Left renal pelvis (tissue), 4 donors: ENCODE data around the gene CRHR2. TPM values are rescaled to one million over a fixed set of nuclear protein-coding genes. Genes with fewer than 3 reads are reported as not detected.

ENCODE experiments used
- DNase-seq, 4 donors: peaks; one replicate each; pipeline ENCODE4 v3.0.0-alpha.2; 2013; ENCODE audit warnings: low read depth in 4 of 4, low spot score in 3 of 4
- polyA plus RNA-seq, 4 donors: library from polyadenylated mRNA; unstranded; fragments of 120-200 nt; gene quantifications; one replicate each; pipeline ENCODE4 v1.2.1, GENCODE V29; 2013; ENCODE audit not compliant: insufficient read length in 4 of 4

CRHR2 gene
- polyA plus RNA-seq, 4 donors, result 0.10 to 0.13 (median 0.12) TPM; not detected in 1

DNA sequence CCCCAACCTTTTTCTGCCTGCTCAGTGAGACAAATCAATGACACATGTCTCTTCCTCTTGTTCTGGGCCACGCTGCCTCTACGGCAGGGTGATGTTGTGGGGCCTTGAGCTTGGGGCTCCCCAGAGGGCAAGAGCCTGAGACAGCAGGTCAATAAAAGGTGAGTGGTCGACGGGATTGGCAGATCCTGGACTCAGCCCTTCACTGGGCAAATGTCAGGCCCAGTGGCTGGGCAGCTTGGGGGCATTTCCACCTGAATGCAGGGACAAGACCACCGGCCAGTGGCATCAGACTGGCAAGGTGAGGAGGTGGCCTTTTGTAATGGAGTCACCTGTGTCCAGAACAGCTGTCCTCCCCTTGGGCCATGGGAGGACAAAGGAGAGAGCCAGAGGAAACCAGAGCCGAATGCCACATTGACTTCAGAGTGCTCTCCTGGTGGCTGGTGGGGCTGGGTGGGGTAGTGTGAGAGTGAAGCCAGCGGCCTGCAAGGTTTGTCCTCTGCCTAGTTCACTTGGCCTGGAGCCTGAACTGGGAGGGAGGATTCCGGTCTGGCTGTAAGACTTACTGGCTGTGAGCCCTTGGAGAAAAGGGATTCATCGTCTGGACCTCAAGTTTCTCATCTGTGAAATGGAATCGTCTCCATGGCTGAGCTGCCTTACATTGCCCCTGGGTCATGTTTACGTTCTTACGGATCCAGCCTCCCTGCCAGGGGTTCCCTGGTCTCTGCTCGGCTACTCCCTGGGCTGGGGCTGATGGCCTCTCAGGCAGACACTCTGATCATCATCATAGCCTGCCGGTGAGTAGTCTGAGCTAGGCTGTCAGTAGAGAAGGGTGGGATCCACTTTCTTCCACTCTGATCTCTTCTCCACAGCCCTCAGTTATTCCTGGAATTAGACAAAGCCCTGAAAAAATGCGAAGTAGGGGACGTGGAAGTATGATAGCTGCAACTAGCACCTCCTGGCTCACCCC lies 25.4 kb upstream of the CRHR2 start:
- no peak for DNase-seq

DNA sequence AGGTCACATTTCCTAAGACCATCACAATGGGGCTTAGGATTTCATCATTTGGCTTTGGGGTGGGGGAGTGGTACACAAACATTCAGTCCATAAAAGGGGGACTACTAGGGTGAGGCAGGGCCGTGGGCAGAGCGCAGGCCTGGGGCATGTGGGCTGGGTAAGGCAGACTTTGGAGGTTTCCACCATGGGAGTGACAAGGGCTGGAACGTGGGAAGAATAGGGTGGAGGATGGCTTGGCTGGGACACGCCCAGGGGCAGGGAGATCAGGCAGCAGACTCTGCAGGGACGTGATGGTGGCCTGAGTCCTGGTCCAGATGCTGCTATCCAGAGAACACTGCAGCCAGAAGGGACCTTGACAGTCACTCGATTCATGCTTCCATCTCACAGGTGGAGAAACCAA lies 24.7 kb upstream of the CRHR2 start:
- DNase-seq, result no peak

DNA sequence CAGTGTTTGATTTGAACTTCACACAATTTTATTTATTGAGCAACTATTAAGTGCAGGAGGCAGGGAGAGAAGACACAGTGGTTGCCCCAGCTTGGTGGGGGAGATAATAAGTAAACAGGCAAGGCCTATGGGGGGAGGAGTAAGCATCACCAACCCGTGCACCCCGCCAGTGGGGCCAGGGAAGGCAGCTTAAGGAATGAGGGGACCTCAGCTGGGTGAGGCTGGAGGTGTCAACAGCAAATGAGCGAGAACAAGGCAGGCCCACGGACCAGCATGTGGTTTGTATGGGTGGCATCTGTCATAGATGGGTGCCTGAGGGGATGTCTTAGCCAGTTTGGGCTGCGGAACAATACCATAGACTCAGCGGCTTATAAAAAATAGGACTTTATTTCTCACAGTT lies 24.1 kb upstream of the CRHR2 start:
- DNase-seq, result no peak

DNA sequence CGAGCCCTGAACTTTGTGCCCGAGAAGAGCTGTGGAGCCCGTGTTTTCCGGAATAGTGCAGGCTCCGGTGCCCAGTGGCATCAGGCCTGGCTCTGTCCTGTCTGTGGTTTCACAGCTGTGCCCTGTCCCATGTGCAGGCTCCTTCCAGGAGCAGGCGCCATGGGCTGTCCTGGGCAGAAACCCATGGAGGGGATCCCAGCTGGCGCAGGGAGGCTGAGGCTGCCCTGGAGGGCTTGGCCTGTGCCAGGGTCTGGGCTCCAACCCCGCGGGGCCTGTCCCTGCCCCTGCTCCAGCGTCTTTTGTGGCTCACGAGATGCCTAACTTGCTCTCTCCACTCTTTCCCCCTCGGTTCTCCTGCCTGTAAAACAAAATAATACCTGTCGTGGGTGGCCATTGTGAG lies 23.3 kb upstream of the CRHR2 start:
- DNase-seq, result no peak

DNA sequence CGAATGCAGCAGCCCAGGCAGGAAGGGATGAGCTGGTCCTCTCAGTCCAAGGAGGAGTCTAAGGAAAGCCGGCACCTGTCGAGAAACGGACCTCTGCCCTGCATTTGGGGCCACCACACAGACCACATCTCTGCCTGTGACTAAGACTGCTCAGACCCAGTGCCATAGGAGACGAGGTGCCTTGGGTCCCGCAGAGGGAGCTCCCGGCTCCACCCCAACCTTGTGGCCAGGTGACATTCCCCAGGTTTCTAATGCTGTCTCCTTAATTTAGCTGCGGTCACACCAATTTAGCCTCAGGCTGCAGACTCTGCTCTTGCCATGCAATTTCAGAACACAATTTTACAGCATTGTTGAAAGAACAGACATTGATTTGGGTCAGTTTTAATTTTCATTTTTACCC lies 22.8 kb upstream of the CRHR2 start:
- no peak for DNase-seq

DNA sequence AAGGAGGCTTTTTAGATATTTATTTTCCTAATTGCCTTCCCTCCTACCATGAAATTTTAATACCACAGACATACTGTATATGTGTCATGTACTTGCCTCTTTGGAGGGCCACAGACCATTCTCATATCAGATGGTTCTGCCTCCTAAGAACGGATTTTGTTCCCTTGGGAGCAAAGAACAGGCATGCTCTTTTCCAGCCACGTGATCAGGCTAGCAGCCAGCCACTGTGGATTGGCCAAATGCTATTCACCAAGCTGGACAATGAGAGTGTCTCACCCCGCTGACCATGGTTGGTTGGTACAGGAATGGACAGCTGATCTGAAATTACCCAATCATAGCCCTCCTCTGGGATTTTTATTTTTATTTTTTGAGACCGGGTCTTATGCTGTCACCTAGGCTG lies 21.5 kb upstream of the CRHR2 start:
- no peak for DNase-seq

DNA sequence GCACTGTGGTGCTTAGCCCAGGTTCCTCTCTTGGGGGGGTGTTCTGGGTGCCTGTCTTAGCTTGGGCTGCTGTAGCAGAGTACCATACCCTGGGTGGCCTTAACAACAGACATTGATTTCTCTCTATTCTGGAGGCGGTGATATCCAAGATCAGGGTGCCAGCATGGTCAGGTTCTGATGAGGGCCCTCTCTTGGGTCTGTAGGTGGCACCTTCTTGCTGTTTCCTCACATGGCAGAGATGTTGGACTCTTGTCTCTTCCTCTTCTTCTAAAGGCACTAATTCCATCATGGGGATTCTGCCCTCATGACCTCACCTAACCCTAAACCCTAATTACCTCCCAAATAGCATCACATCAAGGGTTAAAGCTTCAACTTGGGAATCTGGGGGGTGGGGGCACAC lies 19.9 kb upstream of the CRHR2 start:
- DNase-seq, result no peak

DNA sequence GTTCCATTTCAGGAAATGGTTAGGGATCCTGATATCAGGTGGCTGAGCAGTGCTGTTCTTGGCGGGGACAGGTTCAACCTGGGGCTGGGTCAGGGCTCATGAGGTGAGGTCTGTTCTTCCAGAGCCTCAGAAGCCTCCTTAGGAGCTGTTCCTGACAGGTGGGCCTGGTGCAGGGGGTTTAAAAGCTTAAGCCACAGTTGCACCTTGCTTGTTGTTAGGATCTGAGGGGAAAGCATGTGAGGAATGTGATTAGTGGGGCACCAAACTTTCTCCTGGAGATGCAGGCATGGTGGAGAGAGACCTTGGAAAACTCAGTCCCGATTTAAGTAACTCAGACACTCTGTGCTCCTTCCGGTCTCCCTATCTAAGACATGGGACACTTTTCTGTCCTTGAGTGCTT lies 18.7 kb upstream of the CRHR2 start:
- DNase-seq, result no peak

DNA sequence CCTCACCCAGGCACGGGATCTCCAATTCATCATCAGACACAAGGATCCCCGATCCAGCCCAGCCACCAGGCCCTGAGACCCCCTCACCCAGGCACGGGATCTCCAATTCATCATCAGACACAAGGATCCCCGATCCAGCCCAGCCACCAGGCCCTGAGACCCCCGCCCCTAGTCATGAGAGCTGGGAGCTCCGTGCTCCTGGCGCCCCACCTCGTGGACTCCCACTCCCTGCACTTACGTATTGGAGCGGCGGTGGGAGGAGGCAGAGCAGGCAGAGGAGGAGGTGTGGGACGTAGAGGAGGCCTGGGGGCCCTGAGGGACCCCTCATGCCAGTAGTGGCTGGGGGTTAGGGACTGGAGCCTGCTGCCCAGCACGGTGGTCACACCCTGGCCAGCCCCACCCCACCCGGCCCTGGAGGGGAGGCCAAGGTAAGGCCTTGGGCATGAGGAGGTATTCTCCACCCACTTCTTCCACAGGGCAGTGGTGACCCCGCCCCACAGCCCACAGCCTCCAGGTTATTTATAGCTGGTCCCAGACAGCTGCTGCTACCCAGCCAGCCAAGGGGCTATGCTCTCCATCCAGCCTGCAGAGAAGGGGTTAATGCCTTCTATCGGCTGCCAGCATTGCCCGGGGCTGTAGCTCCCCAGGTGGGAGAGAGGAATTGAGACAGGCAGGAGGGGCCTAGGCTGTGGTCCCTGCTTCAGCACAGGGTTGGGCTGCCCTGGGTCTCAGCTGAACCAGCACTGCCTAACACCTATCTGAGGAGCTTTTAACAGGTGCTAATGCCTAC lies 17.6 kb upstream of the CRHR2 start:
- DNase-seq, result no peak

DNA sequence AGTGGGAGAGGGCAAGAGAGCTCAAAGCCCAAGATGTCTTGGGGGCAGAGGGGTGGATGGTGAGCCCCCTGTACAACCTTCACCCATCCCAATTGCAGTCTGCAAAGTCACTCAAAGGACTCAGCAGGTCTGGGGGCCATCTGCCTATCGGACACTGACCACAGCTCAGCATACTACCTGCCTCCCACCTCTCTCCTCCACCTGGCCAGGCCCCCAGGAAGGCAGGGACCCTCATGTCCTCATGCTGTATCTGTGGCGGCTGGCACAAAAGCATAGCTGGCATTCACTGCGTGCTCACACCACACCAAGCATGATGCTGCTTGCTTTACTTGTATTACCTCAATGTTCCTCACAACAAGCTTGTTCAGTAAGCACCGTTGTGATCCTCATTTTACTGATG lies 16.2 kb upstream of the CRHR2 start:
- no peak for DNase-seq

DNA sequence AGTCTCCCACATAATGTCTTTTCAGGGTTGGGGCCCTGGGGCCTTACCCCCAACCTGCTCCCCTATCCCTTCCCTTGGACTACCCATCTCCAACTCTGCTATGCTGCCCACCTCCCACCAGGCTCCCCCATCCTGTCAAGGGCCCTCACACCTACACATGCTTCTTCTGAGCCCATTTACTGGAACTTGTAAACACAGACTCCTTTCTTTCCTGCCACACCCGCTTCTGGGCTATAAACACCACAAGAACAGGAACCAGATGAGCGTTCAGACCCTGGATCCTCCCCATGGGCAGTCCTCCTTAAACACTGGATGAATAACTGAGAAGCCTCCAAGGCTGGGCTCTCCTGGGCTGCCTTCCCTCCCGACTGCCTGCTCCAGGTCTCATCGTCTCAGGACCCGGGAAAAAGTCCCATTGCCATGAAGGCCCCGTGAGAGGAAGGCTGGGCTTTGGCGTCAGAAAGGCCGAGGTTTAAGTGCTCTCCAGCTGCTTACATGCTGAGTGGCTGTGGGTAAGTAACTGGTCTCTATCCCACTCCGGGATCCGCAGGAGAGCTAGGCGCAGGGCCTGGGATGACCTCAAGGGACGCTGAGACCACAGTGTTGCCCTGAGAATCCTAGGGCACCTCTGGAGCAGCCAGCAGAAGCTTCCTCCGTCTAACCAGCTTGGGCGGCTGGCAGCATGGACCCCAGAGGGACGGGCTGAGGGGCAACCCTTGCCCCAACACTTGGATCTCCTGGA lies 15.6 kb upstream of the CRHR2 start:
- no peak for DNase-seq

DNA sequence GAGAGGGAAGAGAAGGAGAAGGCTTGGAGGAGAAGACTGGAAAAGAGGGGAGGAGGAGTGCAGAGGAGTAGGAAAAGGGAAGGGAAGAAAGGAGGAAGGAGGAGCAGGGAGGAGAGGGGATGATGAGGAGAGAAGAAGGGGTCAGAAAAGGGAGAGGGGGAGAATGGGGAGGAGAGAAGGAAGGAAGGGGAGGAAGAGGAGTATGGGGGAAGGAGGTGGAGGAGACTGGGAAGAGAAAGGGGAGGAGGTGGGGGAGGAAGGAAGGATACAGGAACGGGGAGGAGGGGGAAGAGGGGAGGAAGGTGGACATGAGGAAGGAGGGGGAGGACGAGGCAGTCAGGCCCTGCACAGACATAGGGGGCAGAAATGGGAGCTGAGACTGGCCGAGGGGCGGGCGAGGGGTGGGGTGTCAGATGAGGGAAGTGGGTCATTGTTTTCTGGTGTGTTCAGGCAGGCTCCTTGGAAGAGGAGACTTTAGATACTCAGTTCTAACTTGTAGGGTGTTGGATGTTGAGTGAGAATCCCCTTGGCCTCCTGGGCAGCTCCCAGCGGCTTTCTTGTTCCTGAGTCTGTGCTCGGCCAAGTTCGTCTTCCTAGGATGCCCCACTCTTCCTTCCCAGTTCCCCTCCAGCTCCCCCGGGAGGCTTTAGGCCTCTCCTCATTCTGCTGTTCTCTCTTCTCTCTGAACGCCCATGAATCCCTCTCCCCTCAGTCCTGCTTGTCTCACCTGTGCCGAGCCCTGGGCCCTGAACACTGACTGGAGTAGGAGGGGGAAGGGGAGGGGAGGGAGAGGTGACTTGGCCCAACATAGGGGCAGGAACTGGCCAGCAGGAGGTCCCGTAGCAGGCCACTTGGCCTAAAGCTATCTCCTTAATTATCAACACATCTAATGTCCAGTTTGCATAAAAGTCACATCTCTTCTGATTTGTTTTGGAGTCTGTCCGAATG lies 12.8 kb upstream of the CRHR2 start:
- no peak for DNase-seq

DNA sequence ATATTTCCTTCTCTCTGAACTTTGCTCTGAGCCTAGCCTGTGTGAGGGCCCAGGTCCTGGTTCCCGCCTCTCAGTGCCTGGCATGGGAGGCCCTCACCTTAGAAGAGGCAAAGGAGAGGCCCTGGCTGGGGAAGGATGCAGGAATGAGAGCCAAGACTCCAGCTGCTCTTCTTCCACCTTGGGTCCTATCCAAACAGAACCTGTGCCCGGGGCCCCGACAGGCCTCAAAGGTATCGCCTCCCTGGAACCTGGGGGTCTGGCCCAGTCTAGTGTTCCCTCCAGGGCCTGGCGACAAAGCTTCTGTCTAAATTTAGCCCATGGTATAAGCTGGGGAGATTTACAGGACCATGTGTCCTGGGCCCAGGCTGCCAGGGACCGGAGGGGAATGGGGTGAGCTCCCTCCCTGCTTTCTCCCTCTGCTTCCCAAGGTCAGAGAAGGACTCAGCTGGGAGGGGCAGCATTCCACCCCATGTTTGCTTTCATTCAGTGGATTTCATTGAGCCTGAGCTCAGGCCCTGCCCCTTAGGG lies 12.0 kb upstream of the CRHR2 start:
- DNase-seq, result no peak

DNA sequence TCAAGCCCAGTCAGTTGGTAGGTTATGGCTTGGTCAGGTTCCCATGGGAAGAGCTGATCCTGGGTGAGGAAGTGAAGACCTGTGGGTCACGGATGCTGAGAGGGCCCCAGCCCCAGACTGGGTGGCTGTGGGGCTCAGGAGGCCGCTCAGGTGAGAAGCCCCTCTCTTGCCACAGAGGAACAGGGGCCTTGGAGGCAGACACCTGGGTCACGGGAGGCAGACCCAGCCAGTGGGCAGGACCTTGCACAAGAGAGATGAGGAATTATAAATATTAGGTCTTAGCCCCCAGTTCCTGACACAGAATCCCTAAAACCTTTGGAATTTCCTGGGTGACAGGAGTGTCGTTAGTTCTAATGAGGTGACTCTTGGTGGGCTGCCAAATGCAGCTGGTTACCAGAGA lies 10.6 kb upstream of the CRHR2 start:
- no peak for DNase-seq

DNA sequence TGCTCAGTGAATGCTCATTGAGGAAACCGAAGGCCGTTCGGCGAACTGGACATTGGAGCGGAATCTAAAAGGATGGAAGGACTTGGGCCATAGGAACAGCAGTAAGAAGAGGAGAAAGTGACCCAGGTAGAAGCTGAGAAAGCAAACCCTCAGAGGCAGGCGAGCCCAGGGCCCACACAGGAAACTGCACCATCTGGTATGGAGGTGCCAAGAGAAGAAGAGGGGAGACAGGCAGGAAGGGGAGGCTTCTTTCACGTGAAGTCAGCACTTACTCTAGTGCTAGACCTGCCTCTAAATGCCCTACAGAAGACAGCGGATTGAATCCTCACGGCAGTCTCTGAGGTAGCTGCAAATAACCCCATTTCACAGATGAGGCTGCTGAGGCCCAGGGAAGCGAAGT lies 10.2 kb upstream of the CRHR2 start:
- DNase-seq, result no peak

DNA sequence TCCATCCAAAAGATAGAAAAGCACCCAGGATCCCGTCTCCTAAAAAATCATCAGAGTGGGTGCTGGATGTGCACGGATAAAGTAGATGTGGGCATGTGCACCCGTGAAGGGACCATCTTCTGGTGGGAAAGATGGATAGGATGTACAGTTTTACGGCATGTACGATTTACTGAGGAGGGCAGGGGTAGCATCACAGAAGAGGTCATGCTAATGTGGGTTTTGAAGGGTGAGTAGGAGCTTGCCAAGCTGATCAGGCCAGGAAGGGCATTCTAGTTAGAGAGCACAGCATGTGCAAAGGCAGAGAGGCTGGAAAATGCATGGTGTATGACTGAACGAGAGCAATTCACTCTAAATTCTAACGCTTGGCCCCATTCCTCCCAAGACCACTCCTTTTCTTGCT lies 7.8 kb upstream of the CRHR2 start:
- DNase-seq, result no peak

DNA sequence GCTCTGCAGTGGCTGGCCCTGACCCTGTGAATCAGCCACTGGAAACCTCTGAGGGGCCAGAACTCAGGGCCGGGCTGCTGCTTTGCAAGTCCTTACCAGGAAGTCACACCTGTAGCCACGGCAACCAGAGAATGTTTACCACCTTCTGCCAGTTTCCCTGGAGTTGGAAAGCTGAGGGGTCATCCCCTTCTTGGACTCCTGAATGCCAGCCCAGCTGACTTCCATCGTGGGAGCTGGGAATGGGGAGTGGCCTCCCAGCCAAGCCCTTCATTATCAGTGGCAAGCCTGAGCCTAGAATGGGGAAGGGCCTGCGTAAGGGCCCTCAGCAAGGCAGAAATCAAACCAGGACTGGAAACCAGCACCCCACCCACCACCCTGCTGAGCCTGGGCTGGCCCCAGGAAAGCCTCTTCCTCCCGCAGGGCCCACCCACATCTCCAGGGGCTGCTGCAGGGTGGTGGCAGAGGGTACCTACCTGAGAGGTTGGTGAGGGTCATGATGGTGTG lies 6.5 kb upstream of the CRHR2 start:
- no peak for DNase-seq

DNA sequence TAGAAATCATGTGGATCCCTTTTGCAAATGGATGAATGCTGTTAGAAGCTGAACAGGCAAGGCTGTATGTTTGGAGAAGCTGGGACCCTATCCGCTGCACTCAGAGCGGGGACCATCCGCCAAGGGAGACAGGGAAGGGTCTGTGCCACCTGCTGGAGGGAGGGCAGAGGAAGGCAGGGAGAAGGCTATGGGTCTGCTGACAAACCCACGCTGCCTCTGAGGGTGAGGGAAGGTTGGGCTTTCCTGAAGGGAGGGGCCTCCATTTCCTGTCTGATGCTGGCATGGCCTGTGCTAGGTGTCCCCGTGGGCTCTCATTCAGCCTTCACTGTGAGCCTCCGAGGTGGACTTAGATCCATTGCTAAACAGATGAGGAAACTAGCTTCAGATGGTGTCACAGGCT lies 5.3 kb upstream of the CRHR2 start:
- DNase-seq, result no peak

DNA sequence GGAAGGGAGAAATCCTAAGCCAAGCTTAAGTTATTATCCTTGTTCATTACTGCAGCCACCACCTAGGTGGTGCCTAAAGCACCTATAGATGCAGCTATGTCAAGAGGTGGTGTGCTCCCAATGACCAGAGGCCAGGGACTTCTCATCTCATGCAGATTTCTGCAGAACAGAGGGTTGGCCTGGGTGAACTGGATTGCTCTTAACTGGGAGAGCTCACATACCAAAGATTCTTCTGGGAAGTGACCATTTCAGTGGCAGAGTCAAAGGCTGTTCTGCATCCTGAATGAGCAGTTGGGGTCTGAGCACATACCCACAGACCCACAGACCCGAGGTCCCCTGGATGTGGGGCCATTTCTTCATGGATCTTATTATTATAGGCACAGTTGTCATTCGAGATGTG lies 2.1 kb upstream of the CRHR2 start:
- DNase-seq, result no peak

DNA sequence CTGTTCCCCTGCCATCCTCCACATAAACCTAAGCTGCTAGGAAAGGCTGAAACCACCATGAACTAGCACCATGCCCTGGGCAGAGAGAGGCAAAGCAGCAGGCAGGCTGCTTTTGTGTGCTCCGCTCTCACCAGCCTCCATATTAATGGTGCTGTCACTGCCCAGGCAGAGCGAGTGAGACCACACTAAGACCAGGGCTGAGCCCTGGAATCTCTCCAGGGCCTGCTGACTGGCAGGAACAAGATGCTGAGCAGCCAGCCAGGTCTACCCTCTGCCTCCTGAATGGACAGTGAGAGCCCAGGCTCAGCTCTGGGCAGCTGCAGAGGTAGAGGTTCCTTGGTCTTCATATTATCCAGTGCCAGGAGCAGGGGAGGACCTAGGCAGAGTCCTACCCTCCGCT lies 1.6 kb upstream of the CRHR2 start:
- DNase-seq, result no peak
